Naive thymus-derived CD8-positive, alpha-beta T cell (primary cell): Measurements from ENCODE around the gene NSDHL. TPM values are rescaled to one million over a fixed set of nuclear protein-coding genes. Genes with fewer than 3 reads are reported as not detected.
A peak's percentile ranks its signal among the peaks of the same experiment; 100 is the strongest.

ENCODE experiments used
- ATAC-seq, 2 donors: fragments of 150-1000 bp; cut with Tn5 transposase in 1 of 2; sonication (Bioruptor Pico), chemical (Tn5 transposase) in 1 of 2; 1 replicate in 1 of 2; 2 replicates in 1 of 2; pipeline ENCODE4 v1.10.0; 2021; ENCODE audit warnings: mild to moderate bottlenecking in 2 of 2, moderate library complexity in 2 of 2
- POLR2A ChIA-PET: fragments of 350-600 bp; sonication (Branson Sonifier 250); formaldehyde crosslinking; loops from one replicate; lab custom pipeline; 2021; ENCODE audit warnings: antibody characterized with exemption; lab: Charles Lee
- DNase-seq, 10 donors: peaks; one replicate each; pipeline versions ENCODE4 v3.0.0 to v3.0.0-alpha.2; 2020 to 2022
- H3K27ac Mint-ChIP-seq, 10 donors: one replicate each; pipeline ENCODE4 v1.8.0; 2020 to 2022; ENCODE audit warnings: mild to moderate bottlenecking in 10 of 10, mixed read lengths in 10 of 10, moderate library complexity in 4 of 10, inconsistent platforms in 1 of 10
- H3K27me3 Mint-ChIP-seq, 5 donors: one replicate each; pipeline ENCODE4 v1.8.0; 2021 to 2022; ENCODE audit warnings: mixed read lengths in 5 of 5
- H3K36me3 Mint-ChIP-seq, 3 donors: one replicate each; pipeline ENCODE4 v1.8.0; 2020 to 2022; ENCODE audit warnings: mixed read lengths in 3 of 3, mild to moderate bottlenecking in 2 of 3, inconsistent platforms in 1 of 3
- H3K4me1 Mint-ChIP-seq, 4 donors: one replicate each; pipeline ENCODE4 v1.8.0; 2021 to 2022; ENCODE audit warnings: mixed read lengths in 4 of 4
- H3K4me3 Mint-ChIP-seq, 10 donors: one replicate each; pipeline ENCODE4 v1.8.0; 2020 to 2022; ENCODE audit warnings: mild to moderate bottlenecking in 10 of 10, mixed read lengths in 10 of 10, moderate library complexity in 6 of 10, inconsistent platforms in 1 of 10
- H3K9me3 Mint-ChIP-seq, 9 donors: one replicate each; pipeline ENCODE4 v1.8.0; 2020 to 2022; ENCODE audit warnings: mixed read lengths in 9 of 9, mild to moderate bottlenecking in 3 of 9, inconsistent platforms in 1 of 9, moderate library complexity in 1 of 9
- polyA plus RNA-seq, 3 donors: library from polyadenylated mRNA; unstranded; fragments of 300-500 nt; fragmentation: Illumina TruSeq; gene quantifications; one replicate each; pipeline ENCODE4 v1.2.3, GENCODE V29; 2021
- total RNA-seq, 8 experiments: library from RNA in 2 of 8; stranded (reverse) in 2 of 8; gene quantifications; one replicate each; pipeline ENCODE4 v1.2.3 and lab custom pipeline; 2021 to 2026

Gene NSDHL
- total and polyA plus RNA-seq, 5 experiments from 2014 or later: 6.8 to 13.0 (median 10.5) TPM

- Mint-ChIP-seq H3K4me1 (no peaks in the 10 kb centered on the region), H3K9me3 (no peaks in the 10 kb centered on the region), H3K4me3 (no peak overlapping the region), H3K36me3 (no peaks in the 10 kb centered on the region), H3K27me3 (no peaks in the 10 kb centered on the region), H3K27ac (no peak overlapping the region)
- POLR2A ChIA-PET: no interaction called here
- no peak for ATAC-seq
- DNase-seq: no peak
These were observed 82.5 kb downstream of the NSDHL start for GRCh38 chrX:152913346-152913745.

GRCh38 chrX:152913910-152914309, 83.0 kb downstream of the NSDHL start:
- Mint-ChIP-seq H3K27ac (no peak overlapping the region), H3K36me3 (no peaks in the 10 kb centered on the region), H3K9me3 (no peaks in the 10 kb centered on the region), H3K4me1 (no peaks in the 10 kb centered on the region), H3K4me3 (no peak overlapping the region), H3K27me3 (no peaks in the 10 kb centered on the region)
- ATAC-seq: no peak
- POLR2A ChIA-PET: no interaction called here
- DNase-seq: no peak

GRCh38 chrX:152915541-152916241, 84.8 kb downstream of the NSDHL start:
- Mint-ChIP-seq H3K27me3 (no peaks in the 10 kb centered on the region), H3K9me3 (no peaks in the 10 kb centered on the region)
- ATAC-seq: peak; percentile 39 to 64

GRCh38 chrX:152917656-152918579, 87.1 kb downstream of the NSDHL start:
- POLR2A ChIA-PET: no interaction called here
- no peak for ATAC-seq
- H3K4me1 Mint-ChIP-seq: peaks cover 3 to 16% (median 13%) of the 10 kb centered on the region in 4 donors
- DNase-seq: no peak
- no peak overlapping the region for H3K4me3 Mint-ChIP-seq
- H3K27ac Mint-ChIP-seq: no peak overlapping the region
- H3K27me3 Mint-ChIP-seq: no peaks in the 10 kb centered on the region
- no peaks in the 10 kb centered on the region for H3K9me3 Mint-ChIP-seq
- no peaks in the 10 kb centered on the region for H3K36me3 Mint-ChIP-seq

More at GRCh38 chrX:152915541-152916241, 84.8 kb downstream of the NSDHL start:
- POLR2A ChIA-PET: no interaction called here
- Mint-ChIP-seq H3K4me3 (no peak overlapping the region), H3K4me1 (no peaks in the 10 kb centered on the region), H3K36me3 (no peaks in the 10 kb centered on the region), H3K27ac (no peak overlapping the region)
- DNase-seq: peak in 2 of 10 donors; percentile 13 to 16

- DNase-seq (peak in 1 of 10 donors; percentile 4), ATAC-seq (no peak)
- POLR2A ChIA-PET: interaction anchor here (0.6 kb wide), 1 partner anchor 10 kb away, joined by 3 read pairs; no protein-coding TSS in a partner anchor
- no peaks in the 10 kb centered on the region for H3K27me3 Mint-ChIP-seq
- H3K27ac Mint-ChIP-seq: peak overlapping the region in 3 of 10 donors; percentile 14 to 84 (median 69)
- no peaks in the 10 kb centered on the region for H3K36me3 Mint-ChIP-seq
- no peak overlapping the region for H3K4me3 Mint-ChIP-seq
- no peaks in the 10 kb centered on the region for H3K9me3 Mint-ChIP-seq
- peaks cover 9 to 23% (median 20%) of the 10 kb centered on the region in 4 donors for H3K4me1 Mint-ChIP-seq
These were observed 87.8 kb downstream of the NSDHL start for GRCh38 chrX:152918707-152919106.

Other genes with a start within 250 kb of the NSDHL start
- not detected for gene GABRQ, start 193.2 kb upstream of the NSDHL start, total RNA-seq
- gene GABRQ, start 193.2 kb upstream of the NSDHL start, polyA plus RNA-seq: not detected
- gene MAGEA3, start 132.3 kb upstream of the NSDHL start, total RNA-seq: not detected
- not detected for gene MAGEA3, start 132.3 kb upstream of the NSDHL start, polyA plus RNA-seq
- not detected for gene CSAG2, start 121.8 kb upstream of the NSDHL start, total RNA-seq
- not detected for gene CSAG2, start 121.8 kb upstream of the NSDHL start, polyA plus RNA-seq
- not detected for gene MAGEA2B, start 116.4 kb upstream of the NSDHL start, total RNA-seq
- gene MAGEA2B, start 116.4 kb upstream of the NSDHL start, polyA plus RNA-seq: not detected
- gene CSAG1, start 97.3 kb upstream of the NSDHL start, total RNA-seq: not detected
- not detected for gene CSAG1, start 97.3 kb upstream of the NSDHL start, polyA plus RNA-seq
- not detected for gene MAGEA12, start 97.3 kb upstream of the NSDHL start, total RNA-seq
- not detected for gene MAGEA12, start 97.3 kb upstream of the NSDHL start, polyA plus RNA-seq
- not detected for gene MAGEA2, start 77.2 kb upstream of the NSDHL start, total RNA-seq
- not detected for gene MAGEA2, start 77.2 kb upstream of the NSDHL start, polyA plus RNA-seq
- gene CSAG3, start 71.8 kb upstream of the NSDHL start, total RNA-seq: not detected
- gene CSAG3, start 71.8 kb upstream of the NSDHL start, polyA plus RNA-seq: not detected
- gene MAGEA6, start 61.4 kb upstream of the NSDHL start, total RNA-seq: not detected
- gene MAGEA6, start 61.4 kb upstream of the NSDHL start, polyA plus RNA-seq: not detected
- 1 to 10 TPM; 6.3 to 7.3 TPM for gene CETN2, start 306 bp upstream of the NSDHL start, total RNA-seq
- gene CETN2, start 306 bp upstream of the NSDHL start, polyA plus RNA-seq: 10 to 100 TPM; 23.3 to 30.8 (median 27.7) TPM
- 1 to 10 TPM; 2.6 to 2.7 TPM for gene ZNF185, start 67.0 kb downstream of the NSDHL start, total RNA-seq
- 1 to 10 TPM; 1.8 to 2.8 (median 2.6) TPM for gene ZNF185, start 67.0 kb downstream of the NSDHL start, polyA plus RNA-seq
- not detected for gene PNMA5, start 163.1 kb downstream of the NSDHL start, total RNA-seq
- gene PNMA5, start 163.1 kb downstream of the NSDHL start, polyA plus RNA-seq: not detected
- 1 to 10 TPM; 7.9 to 9.4 TPM for gene PNMA3, start 225.4 kb downstream of the NSDHL start, total RNA-seq
- gene PNMA3, start 225.4 kb downstream of the NSDHL start, polyA plus RNA-seq: under 1 TPM; 0.09 to 0.40 (median 0.23) TPM
- under 1 TPM; 0.55 to 0.75 TPM for gene PNMA6A, start 241.4 kb downstream of the NSDHL start, total RNA-seq
- not detected for gene PNMA6A, start 241.4 kb downstream of the NSDHL start, polyA plus RNA-seq